T-helper 22 cell (primary cell): ENCODE measurements around the gene TMEM33.
A peak's percentile ranks its signal among the peaks of the same experiment; 100 is the strongest.
"Not testable (repeated sequence)": the region's sequence is repeated elsewhere in the genome, so short reads cannot be mapped to it uniquely, and the experiment has no call there.

ENCODE experiments used
- DNase-seq: peaks from one replicate; pipeline ENCODE4 v3.0.0-alpha.2; 2020; ENCODE audit warnings: low read depth

TMEM33 gene, protein sequence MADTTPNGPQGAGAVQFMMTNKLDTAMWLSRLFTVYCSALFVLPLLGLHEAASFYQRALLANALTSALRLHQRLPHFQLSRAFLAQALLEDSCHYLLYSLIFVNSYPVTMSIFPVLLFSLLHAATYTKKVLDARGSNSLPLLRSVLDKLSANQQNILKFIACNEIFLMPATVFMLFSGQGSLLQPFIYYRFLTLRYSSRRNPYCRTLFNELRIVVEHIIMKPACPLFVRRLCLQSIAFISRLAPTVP

GRCh38 chr4:41934901-41935651 lies at the start of gene TMEM33:
TMEM33 (plus strand) TSS chr4:41935429; CDS start chr4:41935485, 56 bp downstream.
- DNase-seq, result peak; percentile 71

DNA sequence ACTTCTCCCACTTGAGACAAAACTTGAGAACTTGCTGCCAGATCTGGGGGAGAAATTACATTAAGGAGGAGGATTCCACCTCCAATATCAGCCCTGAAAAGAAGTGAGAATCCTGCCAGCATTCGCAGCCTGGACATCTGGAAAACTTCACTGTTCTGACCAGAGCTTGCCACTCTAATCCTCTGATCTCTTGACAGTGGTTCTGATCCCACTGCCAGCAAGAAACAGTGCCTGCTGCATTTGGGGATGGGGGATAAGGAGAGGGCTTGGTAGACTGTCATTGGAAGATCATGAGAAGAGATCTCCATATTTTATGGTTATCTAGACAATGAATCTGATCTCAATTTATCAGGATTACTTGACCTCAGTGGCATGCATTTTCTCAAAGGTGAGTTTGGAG lies 49.8 kb upstream of the TMEM33 start:
- no peak for DNase-seq

DNA sequence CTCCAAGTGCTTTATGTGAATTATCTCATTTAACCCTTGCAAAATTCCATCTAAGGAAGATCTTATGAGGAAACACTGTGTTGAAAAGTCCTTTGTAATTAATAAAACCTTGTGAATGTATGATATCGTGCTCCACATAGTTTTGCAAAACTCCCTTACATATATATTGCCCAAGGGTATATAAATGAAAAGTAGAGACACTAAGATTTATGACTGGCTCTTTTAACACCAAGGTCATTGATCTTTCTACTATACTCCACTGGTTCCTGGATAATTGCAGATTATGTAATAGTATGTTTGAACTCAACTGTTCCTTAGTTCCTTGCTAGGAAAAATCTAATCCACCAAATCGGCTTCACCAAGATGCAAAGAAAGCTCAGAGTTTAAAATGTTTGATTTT lies 48.0 kb upstream of the TMEM33 start:
- no peak for DNase-seq

- no peak for DNase-seq
Measured at GRCh38 chr4:41887821-41888686, 47.2 kb upstream of the TMEM33 start.

DNA sequence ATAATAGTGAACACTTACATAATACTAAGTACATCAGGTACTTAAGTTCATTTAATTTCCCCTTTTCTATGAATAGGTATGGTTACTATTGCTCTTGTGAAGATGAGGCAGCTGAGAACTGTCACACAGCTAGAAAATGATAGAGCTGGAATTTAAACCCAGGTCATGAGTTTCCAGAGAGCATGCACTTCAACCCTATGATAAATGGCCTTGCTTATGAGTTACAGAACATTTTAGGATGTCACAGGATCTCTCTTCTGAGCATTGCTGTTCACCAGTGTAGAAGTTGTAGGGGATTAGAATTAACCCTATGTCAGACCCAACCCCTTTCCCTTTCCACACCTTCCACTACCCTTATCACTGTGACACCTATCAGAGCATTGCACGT lies 46.5 kb upstream of the TMEM33 start:
- DNase-seq, result no peak

GRCh38 chr4:41889317-41889716 lies 45.9 kb upstream of the TMEM33 start:
- no peak for DNase-seq

DNA sequence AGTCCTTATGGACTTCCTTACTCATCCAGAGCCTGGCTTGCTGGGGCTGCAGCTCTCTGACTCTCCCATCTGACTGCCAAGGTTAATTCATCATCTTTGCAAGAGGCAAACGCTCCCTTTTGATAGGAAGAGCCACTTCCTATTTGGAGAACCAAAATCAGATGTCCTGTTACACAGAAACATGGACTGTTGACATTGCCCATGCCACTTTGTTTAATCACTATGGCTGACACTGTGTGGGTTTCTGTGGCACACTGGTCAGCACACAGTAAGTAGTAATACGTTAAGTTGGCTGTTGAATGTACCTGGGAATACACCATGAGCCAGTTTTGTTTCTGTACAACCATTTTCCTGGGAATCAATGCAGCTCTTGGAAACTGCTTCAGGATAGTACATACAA lies 45.1 kb upstream of the TMEM33 start:
- DNase-seq, result no peak

GRCh38 chr4:41896648-41897047 lies 38.6 kb upstream of the TMEM33 start:
- no peak for DNase-seq

GRCh38 chr4:41897698-41898097 lies 37.5 kb upstream of the TMEM33 start:
- no peak for DNase-seq

GRCh38 chr4:41909136-41909535 lies 26.1 kb upstream of the TMEM33 start:
- DNase-seq, result not testable (repeated sequence)

GRCh38 chr4:41912546-41912945 lies 22.7 kb upstream of the TMEM33 start:
- DNase-seq, result no peak

DNA sequence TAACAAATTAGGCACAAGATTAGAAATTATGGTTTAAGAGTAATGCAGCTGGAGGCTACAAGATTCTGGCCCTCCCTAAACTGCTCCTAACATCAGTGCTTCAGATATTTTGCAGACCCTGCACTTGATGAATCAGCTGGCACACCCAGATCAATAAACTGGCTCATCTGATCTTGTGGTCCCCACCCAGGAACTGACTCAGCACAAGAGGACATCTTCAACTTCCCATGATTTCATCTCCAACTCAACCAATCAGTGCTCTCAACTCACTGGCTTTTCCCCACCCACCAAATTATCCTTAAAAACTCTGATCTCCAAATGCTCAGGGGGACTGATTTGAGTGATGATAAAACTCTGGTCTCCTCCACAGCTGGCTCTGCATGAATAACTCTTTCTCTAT lies 21.7 kb upstream of the TMEM33 start:
- no peak for DNase-seq

GRCh38 chr4:41918278-41918677 lies 17.0 kb upstream of the TMEM33 start:
- no peak for DNase-seq

GRCh38 chr4:41920416-41920815 lies 14.8 kb upstream of the TMEM33 start:
- not testable (repeated sequence) for DNase-seq

- DNase-seq, result no peak
Measured at GRCh38 chr4:41921476-41921875, 13.8 kb upstream of the TMEM33 start.

GRCh38 chr4:41927796-41928499 lies 7.3 kb upstream of the TMEM33 start:
- DNase-seq, result no peak

- DNase-seq, result no peak
Measured at GRCh38 chr4:41930139-41930831, 4.9 kb upstream of the TMEM33 start.

GRCh38 chr4:41932988-41933387 lies 2.2 kb upstream of the TMEM33 start:
- no peak for DNase-seq

- no peak for DNase-seq
Measured at GRCh38 chr4:41933997-41934503, 1.2 kb upstream of the TMEM33 start.

- DNase-seq, result no peak
Measured at GRCh38 chr4:41934514-41934900, 722 bp upstream of the TMEM33 start.

DNA sequence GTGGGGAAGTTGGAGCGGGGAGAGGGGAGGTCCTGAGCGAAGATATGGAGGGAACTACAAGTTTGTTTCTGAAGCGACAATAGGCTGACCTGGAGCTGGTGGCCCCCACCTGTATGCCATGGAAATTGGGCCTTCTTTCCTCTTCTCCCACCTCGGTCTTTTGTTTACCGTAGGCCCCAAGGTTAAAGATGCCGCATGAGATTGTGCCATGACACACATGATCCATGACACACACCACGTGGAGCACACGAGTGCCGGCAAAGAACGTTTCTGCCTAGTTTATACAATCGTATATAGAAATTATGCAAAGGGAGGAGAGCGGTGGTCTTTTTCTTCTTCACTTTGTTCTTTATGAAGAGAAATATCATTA lies 408 bp downstream of the TMEM33 start:
- no peak for DNase-seq
